Esophagus squamous epithelium (tissue), 5 donors: Measurements from ENCODE around the gene MRPL44. TPM values are rescaled to one million over a fixed set of nuclear protein-coding genes. Genes with fewer than 3 reads are reported as not detected.
A peak's percentile ranks its signal among the peaks of the same experiment; 100 is the strongest.

Experiments used
- DNase-seq: peaks from one replicate; lab custom pipeline; 2025; lab: John Stamatoyannopoulos, UW
- H3K27ac ChIP-seq, 4 donors: fragments of 200-600 bp; sonication (generic); one replicate each; pipeline ENCODE4 v1.5.1; 2016 to 2019; ENCODE audit warnings: mild to moderate bottlenecking in 1 of 4
- H3K27me3 ChIP-seq, 4 donors: fragments of 200-600 bp; sonication (generic); 1 replicate in 3 of 4; 2 replicates in 1 of 4; pipeline versions ENCODE4 v1.5.1 to v1.6.0; 2017 to 2021; ENCODE audit warnings: antibody characterized with exemption in 1 of 4
- H3K36me3 ChIP-seq, 3 donors: fragments of 200-600 bp; sonication (generic); one replicate each; pipeline ENCODE4 v1.5.1; 2016 to 2019
- H3K4me1 ChIP-seq, 3 donors: fragments of 200-600 bp; sonication (generic); one replicate each; pipeline ENCODE4 v1.5.1; 2017 to 2019
- H3K4me3 ChIP-seq, 4 donors: fragments of 200-600 bp; sonication (generic); 1 replicate in 3 of 4; 2 replicates in 1 of 4; pipeline ENCODE4 v1.5.1; 2016 to 2019; ENCODE audit warnings: mild to moderate bottlenecking in 2 of 4, moderate library complexity in 1 of 4
- H3K9me3 ChIP-seq, 3 donors: fragments of 200-600 bp; sonication (generic); one replicate each; pipeline ENCODE4 v1.5.1; 2016 to 2019
- CTCF ChIP-seq, 6 experiments: fragments of 450-650 bp in 4 of 6; fragments of 200-600 bp in 2 of 6; sonication (generic) in 2 of 6; IDR thresholded peaks; one replicate each; pipeline ENCODE4 v1.5.1; 2016 to 2019; ENCODE audit warnings: antibody characterized with exemption in 6 of 6, mild to moderate bottlenecking in 4 of 6, moderate library complexity in 4 of 6
- POLR2A ChIP-seq, 4 donors: fragments of 450-650 bp; IDR thresholded peaks; one replicate each; pipeline ENCODE4 v1.6.1; 2017; ENCODE audit warnings: antibody characterized with exemption in 4 of 4, mild to moderate bottlenecking in 4 of 4, moderate library complexity in 3 of 4
- WGBS, 2 donors: methylation state at CpG; one replicate each; pipeline ENCODE4 v1.1.5; 2018; 5-methylcytosine and 5-hydroxymethylcytosine counted together
- intact Hi-C: fragments of 100-400 bp; cut with DNase I; formaldehyde crosslinking; loops from one replicate; pipeline ENCODE4 v1.15.0; 2022
- total RNA-seq, 4 donors: library from RNA; depleted of rRNA; stranded (reverse); fragments of >200 nt; gene quantifications; one replicate each; pipeline ENCODE4 v1.1.0, GENCODE V29; 2016
- donor health status: DM: yes; HTN: yes; CAD: no.

The MRPL44 gene
- total RNA-seq = 10 to 100 TPM; 18.5 to 35.6 (median 23.5) TPM

DNA sequence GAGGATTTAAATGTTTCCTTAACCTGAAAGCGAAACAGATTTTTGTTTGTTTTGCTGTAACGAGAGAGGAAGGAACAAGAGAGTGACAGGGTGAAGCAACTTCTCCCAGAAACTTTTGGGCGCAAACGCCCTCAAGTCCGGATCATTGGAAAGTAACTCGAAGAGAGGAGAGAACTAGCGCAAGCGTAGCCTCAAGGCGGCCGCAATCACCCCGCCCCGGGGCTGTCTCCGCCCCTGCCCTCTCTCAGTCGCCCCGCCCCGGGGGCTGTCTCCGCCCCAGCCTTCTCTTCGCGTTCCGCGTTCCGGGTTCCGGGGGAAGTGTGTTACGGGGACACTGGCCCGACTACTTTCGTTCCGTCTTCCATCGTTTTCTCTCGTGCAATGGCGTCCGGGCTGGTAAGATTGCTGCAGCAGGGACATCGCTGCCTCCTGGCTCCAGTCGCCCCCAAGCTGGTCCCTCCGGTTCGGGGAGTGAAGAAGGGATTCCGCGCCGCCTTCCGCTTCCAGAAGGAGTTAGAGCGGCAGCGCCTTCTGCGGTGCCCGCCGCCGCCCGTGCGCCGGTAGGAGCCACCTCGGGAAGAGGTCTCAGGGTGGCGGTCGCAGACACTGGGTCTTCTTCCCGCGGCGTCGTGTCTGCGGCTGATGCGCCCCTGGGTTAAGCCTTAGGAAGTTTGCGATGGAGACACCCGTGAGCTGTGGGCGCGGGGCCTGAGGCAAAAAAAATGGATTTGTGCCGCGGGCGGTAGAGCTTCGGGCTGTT lies at the start of gene MRPL44:
MRPL44 (plus strand) TSS at position 372 of the 760 bp plus-strand sequence; CDS start at position 382, 10 bp downstream.
- WGBS, 2 donors = 1% methylated on average over 24 to 34 of the region's 65 CpGs
- intact Hi-C loops = no loop called here

GRCh38 chr2:223908304-223908998 lies 48.8 kb upstream of the MRPL44 start:
- 87% methylated on average over 8 of the region's 8 CpGs for WGBS, 2 donors
- Histone ChIP-seq H3K4me3 (no peak overlapping the region), H3K36me3 (peaks cover 0 to 35% (median 8%) of the 10 kb centered on the region in 3 donors), H3K27me3 (no peaks in the 10 kb centered on the region), H3K9me3 (no peaks in the 10 kb centered on the region), H3K27ac (no peak overlapping the region), H3K4me1 (no peaks in the 10 kb centered on the region)
- TF ChIP-seq CTCF (IDR thresholded peaks at IDR 0.05) (no peak), POLR2A (IDR thresholded peaks at IDR 0.05) (no peak)
- DNase-seq = no peak
- intact Hi-C loops = no loop called here

More for the DNA sequence above, at the start of gene MRPL44:
- Histone ChIP-seq H3K27me3 (no peaks in the 10 kb centered on the region), H3K4me1 (peaks cover 16 to 60% (median 46%) of the 10 kb centered on the region in 3 donors), H3K36me3 (peaks cover 0 to 28% (median 0%) of the 10 kb centered on the region in 3 donors), H3K4me3 (peak within 1 kb of the TSS; percentile 73 to 98 (median 94)), H3K27ac (peak within 1 kb of the TSS; percentile 85 to 91 (median 88)), H3K9me3 (no peaks in the 10 kb centered on the region)
- peak; percentile 80 for DNase-seq
- TF ChIP-seq POLR2A (IDR thresholded peaks at IDR 0.05) = peak in 3 of 4 donors; percentile 34 to 71 (median 67)
- TF ChIP-seq CTCF (IDR thresholded peaks at IDR 0.05) = peak in 2 of 6 experiments; percentile 23 to 56

DNA sequence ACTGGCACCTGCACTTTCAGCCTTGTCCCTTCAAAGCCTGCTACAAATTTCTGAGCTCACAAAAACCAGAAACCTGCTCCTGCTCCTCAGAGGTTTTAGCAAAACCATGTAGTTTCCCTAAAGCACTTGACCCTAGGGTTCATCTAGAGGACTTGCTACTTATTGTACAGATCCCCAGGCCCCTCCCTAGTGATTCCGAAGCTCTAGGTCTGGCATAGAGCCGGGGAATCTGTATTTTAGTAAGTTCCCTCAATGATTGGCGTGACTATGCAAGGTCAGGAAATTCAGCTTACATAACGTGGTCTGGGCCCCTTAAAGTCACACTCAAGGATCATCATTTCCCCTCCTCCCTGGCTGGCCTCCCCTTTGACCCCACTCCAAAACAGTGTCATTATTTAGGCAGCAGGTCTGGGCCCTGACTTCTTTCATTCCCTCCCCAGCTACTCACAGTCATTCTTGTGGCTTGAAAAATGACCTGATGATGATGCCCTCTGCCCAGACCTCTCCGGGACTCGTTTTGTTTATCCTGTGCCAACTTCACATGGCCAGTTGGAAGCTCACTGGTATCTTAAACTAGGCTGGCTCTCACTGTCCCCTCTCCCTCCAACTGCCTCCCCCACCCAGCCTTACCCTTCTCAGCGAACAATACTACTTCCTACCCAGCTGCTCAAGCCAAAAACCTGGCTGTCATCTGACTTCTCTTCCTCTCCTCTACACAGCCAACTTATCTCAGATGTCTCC lies 48.1 kb upstream of the MRPL44 start:
- TF ChIP-seq POLR2A (IDR thresholded peaks at IDR 0.05) (no peak), CTCF (IDR thresholded peaks at IDR 0.05) (no peak)
- WGBS, 2 donors = 63 to 73% methylated on average over 5 to 7 of the region's 7 CpGs
- intact Hi-C loops = no loop called here
- H3K27ac ChIP-seq = no peak overlapping the region
- H3K9me3 ChIP-seq = no peaks in the 10 kb centered on the region
- no peaks in the 10 kb centered on the region for H3K27me3 ChIP-seq
- DNase-seq = no peak
- peaks cover 0 to 28% (median 8%) of the 10 kb centered on the region in 3 donors for H3K36me3 ChIP-seq
- no peak overlapping the region for H3K4me3 ChIP-seq
- no peaks in the 10 kb centered on the region for H3K4me1 ChIP-seq

DNA sequence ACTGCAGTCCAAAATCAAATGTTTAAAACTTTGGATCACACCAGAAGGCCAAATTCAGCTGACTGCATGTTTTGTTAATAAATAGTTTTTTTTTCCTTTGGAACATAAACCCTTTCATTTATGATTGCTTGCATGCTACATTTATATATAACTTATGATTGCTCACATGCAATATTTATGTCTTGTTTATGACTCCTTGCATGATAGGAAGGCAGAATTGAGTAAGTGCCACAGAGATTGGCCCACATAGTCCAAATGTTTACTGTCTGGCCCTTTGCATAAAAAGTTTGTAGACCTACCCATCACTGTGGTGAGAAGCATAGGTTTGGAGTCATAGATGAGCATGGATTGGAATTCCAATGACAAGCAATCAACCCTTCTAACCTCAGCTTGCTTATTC lies 42.9 kb upstream of the MRPL44 start:
- H3K4me3 ChIP-seq = no peak overlapping the region
- H3K27ac ChIP-seq = no peak overlapping the region
- H3K27me3 ChIP-seq = no peaks in the 10 kb centered on the region
- peaks cover 0 to 6% (median 0%) of the 10 kb centered on the region in 3 donors for H3K4me1 ChIP-seq
- no peak for TF ChIP-seq POLR2A (IDR thresholded peaks at IDR 0.05)
- no peak for TF ChIP-seq CTCF (IDR thresholded peaks at IDR 0.05)
- no peak for DNase-seq
- no peaks in the 10 kb centered on the region for H3K9me3 ChIP-seq
- intact Hi-C loops = no loop called here
- peaks cover 0 to 49% (median 0%) of the 10 kb centered on the region in 3 donors for H3K36me3 ChIP-seq
